Measurements from ENCODE around the gene CA10.
A peak's percentile ranks its signal among the peaks of the same experiment; 100 is the strongest.

Gene CA10

DNA sequence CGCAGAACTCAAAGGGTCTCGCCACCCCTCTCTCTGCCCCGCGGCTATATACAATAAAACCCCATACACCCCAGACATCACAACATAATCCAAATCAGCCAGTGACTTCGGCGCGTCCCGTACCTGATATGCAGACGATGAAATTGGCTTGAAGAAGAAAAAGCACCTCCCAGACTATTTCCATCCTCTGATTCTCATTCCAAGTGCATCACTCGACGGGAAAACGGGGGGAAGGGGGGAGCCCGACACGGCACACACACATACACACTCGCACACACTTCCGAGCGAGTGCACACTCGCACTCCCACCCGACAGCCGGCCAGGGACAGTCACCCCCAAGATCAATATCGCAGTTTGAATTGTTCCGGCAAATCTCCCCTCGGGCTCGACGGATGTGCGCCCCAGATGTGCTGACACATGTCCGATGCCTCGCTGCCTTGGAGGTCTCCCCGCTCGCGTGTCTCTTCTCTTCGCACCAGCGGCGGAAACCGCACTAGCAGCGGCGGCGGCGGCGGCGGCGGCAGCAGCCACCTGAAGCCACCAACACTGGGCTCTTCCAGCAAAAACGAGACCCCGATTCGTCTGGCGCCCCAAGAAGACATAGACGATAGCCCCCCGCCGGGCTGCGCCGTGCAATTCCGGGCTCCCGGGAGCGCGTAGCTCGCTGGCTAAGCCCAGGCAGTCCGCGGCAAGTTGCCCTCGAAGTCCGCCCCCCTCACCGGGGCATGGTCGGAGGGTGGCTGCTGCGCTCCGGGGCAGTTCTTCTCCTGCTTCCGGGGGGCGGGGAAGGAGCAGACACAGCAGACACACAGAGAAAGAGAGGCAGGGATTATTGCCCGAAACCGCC, 688 bp downstream of the CA10 start:
- peaks cover 83% of the 10 kb centered on the region for H3K27me3 Mint-ChIP-seq (ENCODE audit: low read depth)
- H3K27ac Mint-ChIP-seq = peak overlapping the region in 2 of 3 experiments; percentile 77 to 83
- H3K4me1 Mint-ChIP-seq = peaks cover 31% of the 10 kb centered on the region
- peaks cover 5% of the 10 kb centered on the region for H3K36me3 Mint-ChIP-seq (ENCODE audit: low read depth)
- TF ChIP-seq, protein P1, sequence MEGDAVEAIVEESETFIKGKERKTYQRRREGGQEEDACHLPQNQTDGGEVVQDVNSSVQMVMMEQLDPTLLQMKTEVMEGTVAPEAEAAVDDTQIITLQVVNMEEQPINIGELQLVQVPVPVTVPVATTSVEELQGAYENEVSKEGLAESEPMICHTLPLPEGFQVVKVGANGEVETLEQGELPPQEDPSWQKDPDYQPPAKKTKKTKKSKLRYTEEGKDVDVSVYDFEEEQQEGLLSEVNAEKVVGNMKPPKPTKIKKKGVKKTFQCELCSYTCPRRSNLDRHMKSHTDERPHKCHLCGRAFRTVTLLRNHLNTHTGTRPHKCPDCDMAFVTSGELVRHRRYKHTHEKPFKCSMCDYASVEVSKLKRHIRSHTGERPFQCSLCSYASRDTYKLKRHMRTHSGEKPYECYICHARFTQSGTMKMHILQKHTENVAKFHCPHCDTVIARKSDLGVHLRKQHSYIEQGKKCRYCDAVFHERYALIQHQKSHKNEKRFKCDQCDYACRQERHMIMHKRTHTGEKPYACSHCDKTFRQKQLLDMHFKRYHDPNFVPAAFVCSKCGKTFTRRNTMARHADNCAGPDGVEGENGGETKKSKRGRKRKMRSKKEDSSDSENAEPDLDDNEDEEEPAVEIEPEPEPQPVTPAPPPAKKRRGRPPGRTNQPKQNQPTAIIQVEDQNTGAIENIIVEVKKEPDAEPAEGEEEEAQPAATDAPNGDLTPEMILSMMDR (IDR thresholded peaks at IDR 0.05; ENCODE audit: unreplicated experiment in 3 of 3) = no peak
- H3K4me3 Mint-ChIP-seq = peak overlapping the region; percentile 86 to 93 (median 88)
- peaks cover 7% of the 10 kb centered on the region for H3K9me3 Mint-ChIP-seq

DNA sequence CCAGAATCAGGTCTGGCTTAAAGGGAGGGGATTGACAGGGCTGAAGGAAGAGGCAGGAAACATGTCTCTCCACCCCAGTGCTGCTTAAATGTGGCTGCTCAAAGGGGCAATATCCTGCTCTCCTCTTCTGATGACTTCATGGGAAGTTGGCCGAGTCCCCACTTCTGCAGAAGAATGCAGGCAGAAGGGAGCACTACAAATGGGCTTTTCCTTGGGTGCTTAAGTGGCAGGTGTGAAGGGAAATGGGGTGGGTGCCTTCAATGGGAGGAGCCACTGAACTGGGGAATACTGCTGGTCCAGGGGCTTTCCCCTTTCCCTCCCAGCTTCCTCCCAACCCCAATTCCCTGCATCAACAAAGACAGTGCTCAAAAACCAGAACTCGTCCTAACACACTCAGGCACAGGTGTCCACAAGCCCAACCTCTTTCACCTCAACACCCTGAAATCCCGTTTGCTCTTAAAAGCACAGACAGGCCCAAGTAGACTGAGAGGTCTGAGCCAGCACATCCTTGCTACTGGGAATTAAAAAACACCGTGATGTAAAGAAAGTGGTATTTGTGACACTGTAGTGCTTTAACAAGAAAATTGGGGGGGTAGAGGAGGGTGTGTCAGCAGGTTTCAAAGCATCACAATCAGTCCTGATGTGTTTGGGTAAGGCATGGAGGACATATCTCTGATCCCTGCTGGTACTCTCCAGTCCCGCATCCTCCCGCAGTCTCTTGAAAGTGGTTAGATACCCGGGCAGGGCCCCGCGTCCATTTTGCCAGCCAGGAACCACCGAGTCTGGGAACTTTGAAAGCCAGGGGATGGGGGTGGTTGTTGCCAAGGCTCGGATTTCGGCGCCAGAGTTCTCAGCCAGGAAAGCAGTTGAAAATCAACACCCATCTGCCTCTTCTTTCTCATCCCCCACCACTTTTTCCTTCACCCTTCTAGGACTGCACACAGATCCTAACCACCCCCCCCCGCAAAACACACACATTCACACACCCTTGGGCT, 1.6 kb downstream of the CA10 start:
- Mint-ChIP-seq H3K27me3 (ENCODE audit: low read depth) (peaks cover 82% of the 10 kb centered on the region), H3K4me1 (peaks cover 31% of the 10 kb centered on the region), H3K27ac (peak overlapping the region in 2 of 3 experiments; percentile 77 to 83), H3K4me3 (peak overlapping the region; percentile 86 to 93 (median 88)), H3K36me3 (ENCODE audit: low read depth) (peaks cover 5% of the 10 kb centered on the region), H3K9me3 (peaks cover 7% of the 10 kb centered on the region)
- TF ChIP-seq, protein P1 (IDR thresholded peaks at IDR 0.05; ENCODE audit: unreplicated experiment in 3 of 3) = no peak

- H3K4me3 Mint-ChIP-seq = peak overlapping the region; percentile 12 to 93 (median 18)
- peaks cover 4% of the 10 kb centered on the region for H3K36me3 Mint-ChIP-seq (ENCODE audit: low read depth)
- peaks cover 6% of the 10 kb centered on the region for H3K9me3 Mint-ChIP-seq
- TF ChIP-seq, protein P1 (IDR thresholded peaks at IDR 0.05; ENCODE audit: unreplicated experiment in 3 of 3) = no peak
- H3K27me3 Mint-ChIP-seq (ENCODE audit: low read depth) = peaks cover 75% of the 10 kb centered on the region
- H3K4me1 Mint-ChIP-seq = peaks cover 31% of the 10 kb centered on the region
- no peak overlapping the region for H3K27ac Mint-ChIP-seq
Measured at GRCh38 chr17:52155301-52155700, 3.2 kb downstream of the CA10 start.

- Mint-ChIP-seq H3K4me3 (peak overlapping the region; percentile 31 to 68 (median 32)), H3K27me3 (ENCODE audit: low read depth) (peaks cover 67% of the 10 kb centered on the region), H3K36me3 (ENCODE audit: low read depth) (no peaks in the 10 kb centered on the region), H3K9me3 (no peaks in the 10 kb centered on the region), H3K27ac (peak overlapping the region in 2 of 3 experiments; percentile 16 to 19), H3K4me1 (peaks cover 28% of the 10 kb centered on the region)
- TF ChIP-seq, protein P1 (IDR thresholded peaks at IDR 0.05; ENCODE audit: unreplicated experiment in 3 of 3) = no peak
Measured at GRCh38 chr17:52154466-52154865, 4.0 kb downstream of the CA10 start.

DNA sequence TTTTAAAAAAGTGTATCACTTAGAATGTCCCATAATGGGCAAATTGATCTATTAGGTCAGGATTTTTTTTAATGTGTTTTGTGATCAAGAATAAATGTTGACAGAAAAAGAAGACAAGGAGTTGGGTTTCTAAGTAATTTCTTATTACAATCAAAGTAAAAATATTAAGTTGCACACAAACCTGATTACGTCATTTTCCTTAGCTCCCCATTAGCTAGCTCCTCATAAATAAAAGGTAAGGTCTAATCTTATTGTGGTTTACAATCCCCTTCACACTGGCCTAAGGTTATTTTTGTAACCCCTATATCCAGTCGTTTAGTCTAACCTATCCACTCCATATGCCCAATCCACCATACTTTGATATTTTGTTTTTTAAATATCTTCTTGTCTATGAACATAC, 7.6 kb downstream of the CA10 start:
- peaks cover 31% of the 10 kb centered on the region for H3K4me1 Mint-ChIP-seq
- TF ChIP-seq, protein P1 (IDR thresholded peaks at IDR 0.05; ENCODE audit: unreplicated experiment in 3 of 3) = no peak
- H3K9me3 Mint-ChIP-seq = no peaks in the 10 kb centered on the region
- H3K4me3 Mint-ChIP-seq = no peak overlapping the region
- H3K27ac Mint-ChIP-seq = no peak overlapping the region
- no peaks in the 10 kb centered on the region for H3K36me3 Mint-ChIP-seq (ENCODE audit: low read depth)
- peaks cover 31% of the 10 kb centered on the region for H3K27me3 Mint-ChIP-seq (ENCODE audit: low read depth)
